PC-9 (cell line): ENCODE measurements around the gene PRR5. TPM values are rescaled to one million over a fixed set of nuclear protein-coding genes. Genes with fewer than 3 reads are reported as not detected.
A peak's percentile ranks its signal among the peaks of the same experiment; 100 is the strongest.

ENCODE experiments used
- BruUV-seq: library from RNA; stranded (reverse); fragments of 400-500 nt; replicated peaks from 2 replicates; lab custom pipeline; 2021; lab: Mats Ljungman, UMichigan
- CTCF ChIA-PET: fragments of 300-600 bp; sonication (Branson Sonifier 250); formaldehyde crosslinking; loops from one replicate; lab custom pipeline; 2022; ENCODE audit warnings: antibody characterized with exemption; lab: Charles Lee
- POLR2A ChIA-PET: fragments of 300-600 bp; sonication (Branson Sonifier 250); formaldehyde crosslinking; loops from one replicate; lab custom pipeline; 2022; ENCODE audit warnings: antibody characterized with exemption; ENCODE audit not compliant: unreplicated experiment; lab: Charles Lee
- DNase-seq, 2 experiments: peaks; one replicate each; pipeline versions ENCODE4 v3.0.0 to v3.0.0-alpha.2; 2015 to 2022; ENCODE audit warnings: mixed read lengths in 1 of 2
- H2AFZ ChIP-seq: fragments of 200-600 bp; sonication (generic); 2 replicates; pipeline ENCODE4 v1.8.1; 2017; ENCODE audit warnings: antibody characterized with exemption
- H3F3A ChIP-seq: fragments of 200-600 bp; sonication (generic); 2 replicates; pipeline ENCODE4 v1.8.1; 2017; ENCODE audit warnings: antibody characterized with exemption, mild to moderate bottlenecking, low read depth; ENCODE audit not compliant: insufficient read depth
- H3K27ac ChIP-seq: fragments of 200-600 bp; sonication (generic); 2 replicates; pipeline ENCODE4 v1.6.1; 2016; ENCODE audit warnings: mixed run types
- H3K27me3 ChIP-seq: fragments of 200-600 bp; sonication (generic); 2 replicates; pipeline ENCODE4 v1.6.1; 2016; ENCODE audit warnings: low read depth, mixed run types; ENCODE audit not compliant: insufficient read depth
- H3K36me3 ChIP-seq: fragments of 200-600 bp; sonication (generic); 2 replicates; pipeline ENCODE4 v1.6.1; 2016; ENCODE audit warnings: low read depth, mixed run types
- H3K4me1 ChIP-seq: fragments of 200-600 bp; sonication (generic); replicated peaks from 2 replicates; pipeline ENCODE4 v1.6.1; 2016; ENCODE audit warnings: mixed run types; ENCODE audit not compliant: insufficient read depth
- H3K4me2 ChIP-seq: fragments of 200-600 bp; sonication (generic); 2 replicates; pipeline ENCODE4 v1.6.1; 2017; ENCODE audit warnings: mixed run types
- H3K4me3 ChIP-seq: fragments of 200-600 bp; sonication (generic); 2 replicates; pipeline ENCODE4 v1.6.1; 2016; ENCODE audit warnings: mixed run types
- H3K79me2 ChIP-seq: fragments of 200-600 bp; sonication (generic); 2 replicates; pipeline ENCODE4 v1.6.1; 2017; ENCODE audit warnings: low read depth, mixed run types
- H3K9me2 ChIP-seq: fragments of 200-600 bp; sonication (generic); 2 replicates; pipeline ENCODE4 v1.8.1; 2017; ENCODE audit warnings: mild to moderate bottlenecking; ENCODE audit not compliant: insufficient read depth
- H3K9me3 ChIP-seq: fragments of 200-600 bp; sonication (generic); 2 replicates; pipeline ENCODE4 v1.8.1; 2016; ENCODE audit warnings: low read depth; ENCODE audit not compliant: insufficient read depth
- H4K20me1 ChIP-seq: fragments of 200-600 bp; sonication (generic); 2 replicates; pipeline ENCODE4 v1.8.1; 2017; ENCODE audit not compliant: insufficient read depth
- EZH2 ChIP-seq: fragments of 200-600 bp; sonication (generic); IDR thresholded peaks from 2 replicates; pipeline ENCODE4 v1.8.0; 2017; ENCODE audit warnings: antibody characterized with exemption, low read depth
- intact Hi-C: fragments of 100-400 bp; cut with micrococcal nuclease; formaldehyde crosslinking; loops from one replicate; pipeline ENCODE4 v1.10.0; 2022; ENCODE audit not compliant: unreplicated experiment
- total RNA-seq: library from RNA; stranded (reverse); gene quantifications from 2 replicates; pipeline ENCODE4 v1.2.3, GENCODE V29; 2021
- TF ChIP-seq, protein P1 (sequence below): fragments of 200-600 bp; sonication (generic); conservative IDR thresholded peaks from 2 replicates; pipeline ENCODE4 v1.6.1; 2017; ENCODE audit warnings: mixed run types, antibody characterized with exemption, mild to moderate bottlenecking, moderate library complexity

PRR5 gene
- total RNA-seq, 1 experiment from 2014 or later, result 22.1 TPM

- H3K4me3 ChIP-seq, result no peak overlapping the region
- CTCF ChIA-PET, result no interaction called here
- H3K9me3 ChIP-seq, result no peaks in the 10 kb centered on the region
- no TSS peak for BruUV-seq
- no peaks in the 10 kb centered on the region for H3K4me1 ChIP-seq
- peak in 1 of 2 experiments; percentile 12 for DNase-seq
- no peaks in the 10 kb centered on the region for H3K27me3 ChIP-seq
- no peaks in the 10 kb centered on the region for H3K9me2 ChIP-seq
- H3F3A ChIP-seq, result no peaks in the 10 kb centered on the region; the same call in 1 of the 2 replicates
- H3K36me3 ChIP-seq, result no peaks in the 10 kb centered on the region
- intact Hi-C loops, result no loop called here
- H3K27ac ChIP-seq, result no peak overlapping the region
- no peak overlapping the region for H3K4me2 ChIP-seq
- no peak overlapping the region for H2AFZ ChIP-seq
- TF ChIP-seq, protein P1, sequence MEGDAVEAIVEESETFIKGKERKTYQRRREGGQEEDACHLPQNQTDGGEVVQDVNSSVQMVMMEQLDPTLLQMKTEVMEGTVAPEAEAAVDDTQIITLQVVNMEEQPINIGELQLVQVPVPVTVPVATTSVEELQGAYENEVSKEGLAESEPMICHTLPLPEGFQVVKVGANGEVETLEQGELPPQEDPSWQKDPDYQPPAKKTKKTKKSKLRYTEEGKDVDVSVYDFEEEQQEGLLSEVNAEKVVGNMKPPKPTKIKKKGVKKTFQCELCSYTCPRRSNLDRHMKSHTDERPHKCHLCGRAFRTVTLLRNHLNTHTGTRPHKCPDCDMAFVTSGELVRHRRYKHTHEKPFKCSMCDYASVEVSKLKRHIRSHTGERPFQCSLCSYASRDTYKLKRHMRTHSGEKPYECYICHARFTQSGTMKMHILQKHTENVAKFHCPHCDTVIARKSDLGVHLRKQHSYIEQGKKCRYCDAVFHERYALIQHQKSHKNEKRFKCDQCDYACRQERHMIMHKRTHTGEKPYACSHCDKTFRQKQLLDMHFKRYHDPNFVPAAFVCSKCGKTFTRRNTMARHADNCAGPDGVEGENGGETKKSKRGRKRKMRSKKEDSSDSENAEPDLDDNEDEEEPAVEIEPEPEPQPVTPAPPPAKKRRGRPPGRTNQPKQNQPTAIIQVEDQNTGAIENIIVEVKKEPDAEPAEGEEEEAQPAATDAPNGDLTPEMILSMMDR, result no peak
- no peak for TF ChIP-seq EZH2
- no peaks in the 10 kb centered on the region for H3K79me2 ChIP-seq
- H4K20me1 ChIP-seq, result 0 out of 2 replicates have a peak, but pooled peaks cover 4% of the 10 kb centered on the region
- POLR2A ChIA-PET, result no interaction called here
Measured at GRCh38 chr22:44732661-44733060, 30.7 kb downstream of the PRR5 start.

- no peak for TF ChIP-seq EZH2
- TF ChIP-seq, protein P1, result no peak
- Histone ChIP-seq H3K79me2 (no peaks in the 10 kb centered on the region), H3K9me2 (no peaks in the 10 kb centered on the region), H3K36me3 (no peaks in the 10 kb centered on the region), H3K27ac (no peak overlapping the region), H3K4me1 (peaks cover 8% of the 10 kb centered on the region), H3K4me2 (no peak overlapping the region), H3K9me3 (no peaks in the 10 kb centered on the region), H2AFZ (no peak overlapping the region), H4K20me1 (0 out of 2 replicates have a peak, but pooled peaks cover 4% of the 10 kb centered on the region), H3K27me3 (no peaks in the 10 kb centered on the region), H3F3A (no peaks in the 10 kb centered on the region; the same call in 1 of the 2 replicates), H3K4me3 (no peak overlapping the region)
- DNase-seq, result peak in 1 of 2 experiments; percentile 24
- intact Hi-C loops, result no loop called here
- CTCF ChIA-PET, result no interaction called here
- BruUV-seq, result no TSS peak
- POLR2A ChIA-PET, result no interaction called here
Measured at GRCh38 chr22:44733426-44734106, 31.6 kb downstream of the PRR5 start.

- H3K36me3 ChIP-seq, result no peaks in the 10 kb centered on the region
- H3K4me1 ChIP-seq, result peaks cover 15% of the 10 kb centered on the region
- TF ChIP-seq, protein P1, result no peak
- TF ChIP-seq EZH2, result no peak
- DNase-seq, result peak in 1 of 2 experiments; percentile 15
- no peaks in the 10 kb centered on the region for H3K79me2 ChIP-seq
- intact Hi-C loops, result no loop called here
- no peak overlapping the region for H2AFZ ChIP-seq
- H3K4me2 ChIP-seq, result no peak overlapping the region
- no peaks in the 10 kb centered on the region for H3K9me3 ChIP-seq
- peaks cover 4% of the 10 kb centered on the region; the same call in 1 of the 2 replicates for H3F3A ChIP-seq
- no peak overlapping the region for H3K4me3 ChIP-seq
- H4K20me1 ChIP-seq, result 0 out of 2 replicates have a peak, but pooled peaks cover 4% of the 10 kb centered on the region
- ChIA-PET POLR2A (no interaction called here), CTCF (no interaction called here)
- H3K9me2 ChIP-seq, result no peaks in the 10 kb centered on the region
- no peak overlapping the region for H3K27ac ChIP-seq
- no peaks in the 10 kb centered on the region for H3K27me3 ChIP-seq
- no TSS peak for BruUV-seq
Measured at GRCh38 chr22:44734278-44734677, 32.3 kb downstream of the PRR5 start.
